Measurements from ENCODE around the gene CAPN2. TPM values are rescaled to one million over a fixed set of nuclear protein-coding genes. Genes with fewer than 3 reads are reported as not detected.

CAPN2 gene
- polyA plus RNA-seq, 3 donors = 127 to 186 (median 182) TPM

DNA sequence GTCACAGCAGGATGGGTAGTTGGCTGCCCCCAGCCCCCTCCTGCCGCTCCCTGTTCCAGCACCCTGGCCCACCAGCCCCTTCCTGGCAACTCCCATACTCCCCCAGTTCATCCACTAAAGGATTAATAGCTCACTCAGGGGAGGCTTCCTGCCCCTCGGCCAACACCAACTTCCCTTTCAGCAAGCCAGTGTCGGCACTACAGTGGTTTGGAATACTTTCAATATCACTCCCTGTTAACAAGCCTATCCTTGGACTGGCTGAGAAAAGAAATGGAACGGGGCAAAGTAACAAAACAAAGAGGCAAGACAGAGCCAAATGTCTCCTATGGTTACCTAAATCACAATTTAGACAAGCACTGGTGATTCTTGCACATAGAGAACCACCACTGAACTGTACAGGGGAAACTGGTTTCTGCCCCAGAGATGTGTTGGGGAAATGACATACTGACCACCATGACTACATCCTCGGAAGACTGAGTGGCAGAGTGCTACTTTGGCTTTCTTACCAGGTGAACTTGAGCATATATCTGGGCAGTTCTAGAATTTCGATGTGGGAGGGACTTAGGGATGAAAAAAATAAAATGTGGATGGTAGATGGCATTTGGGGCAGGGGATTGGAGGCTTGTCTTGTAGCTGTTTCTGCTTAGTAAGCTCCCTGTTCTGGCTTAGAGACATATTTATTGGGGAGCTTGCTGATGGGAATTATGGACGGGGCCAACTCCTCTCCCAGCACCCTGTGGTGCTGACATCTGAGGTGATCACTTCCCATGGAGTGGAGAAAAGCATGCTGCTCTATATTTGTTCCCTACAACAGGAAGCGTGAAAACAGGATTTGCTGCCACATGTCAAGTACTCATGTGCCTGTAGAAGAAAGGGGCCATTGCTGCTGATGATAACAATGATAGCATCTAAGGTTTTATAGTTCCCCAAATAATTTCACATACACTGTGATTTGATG lies 7.1 kb upstream of the CAPN2 start:
- peaks cover 0 to 5% (median 0%) of the 10 kb centered on the region in 7 donors for H3K9me3 Mint-ChIP-seq
- peaks cover 24% of the 10 kb centered on the region for H3K4me1 Mint-ChIP-seq
- H3K36me3 Mint-ChIP-seq = no peaks in the 10 kb centered on the region
- TF ChIP-seq, protein P1, sequence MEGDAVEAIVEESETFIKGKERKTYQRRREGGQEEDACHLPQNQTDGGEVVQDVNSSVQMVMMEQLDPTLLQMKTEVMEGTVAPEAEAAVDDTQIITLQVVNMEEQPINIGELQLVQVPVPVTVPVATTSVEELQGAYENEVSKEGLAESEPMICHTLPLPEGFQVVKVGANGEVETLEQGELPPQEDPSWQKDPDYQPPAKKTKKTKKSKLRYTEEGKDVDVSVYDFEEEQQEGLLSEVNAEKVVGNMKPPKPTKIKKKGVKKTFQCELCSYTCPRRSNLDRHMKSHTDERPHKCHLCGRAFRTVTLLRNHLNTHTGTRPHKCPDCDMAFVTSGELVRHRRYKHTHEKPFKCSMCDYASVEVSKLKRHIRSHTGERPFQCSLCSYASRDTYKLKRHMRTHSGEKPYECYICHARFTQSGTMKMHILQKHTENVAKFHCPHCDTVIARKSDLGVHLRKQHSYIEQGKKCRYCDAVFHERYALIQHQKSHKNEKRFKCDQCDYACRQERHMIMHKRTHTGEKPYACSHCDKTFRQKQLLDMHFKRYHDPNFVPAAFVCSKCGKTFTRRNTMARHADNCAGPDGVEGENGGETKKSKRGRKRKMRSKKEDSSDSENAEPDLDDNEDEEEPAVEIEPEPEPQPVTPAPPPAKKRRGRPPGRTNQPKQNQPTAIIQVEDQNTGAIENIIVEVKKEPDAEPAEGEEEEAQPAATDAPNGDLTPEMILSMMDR (IDR thresholded peaks at IDR 0.05) = no peak
- Histone ChIP-seq H3K4me2 (replicated peaks; ENCODE audit: extremely low read depth, low read length, poor library complexity, severe bottlenecking) (peak overlapping the region; percentile 38), H3K27me3 (ENCODE audit: control insufficient read depth in 2 of 2, insufficient read depth in 2 of 2, low read length in 2 of 2) (no peaks in the 10 kb centered on the region), H3K9ac (ENCODE audit: insufficient read depth, low read length, poor library complexity, severe bottlenecking) (no peak overlapping the region), H3K79me2 (ENCODE audit: insufficient read depth, low read length) (no peaks in the 10 kb centered on the region), H4K20me1 (ENCODE audit: insufficient read depth, low read length) (no peaks in the 10 kb centered on the region), H3K4me1 (ENCODE audit: control insufficient read depth in 1 of 2, insufficient read depth in 2 of 2, low read length in 2 of 2) (peaks cover 6 to 10% of the 10 kb centered on the region in 2 donors), H3K27ac (ENCODE audit: low read depth in 1 of 2, low read length in 2 of 2) (no peak overlapping the region), H3K4me3 (replicated peaks in 1 of 3; ENCODE audit: low read depth in 2 of 3, low read length in 3 of 3) (peak overlapping the region in 2 of 3 experiments; percentile 21 to 31), H2AFZ (ENCODE audit: insufficient read depth, low read depth, low read length, poor library complexity, severe bottlenecking) (no peak overlapping the region), H3K36me3 (replicated peaks in 1 of 2; ENCODE audit: control insufficient read depth in 1 of 2, insufficient read depth in 2 of 2, low read length in 2 of 2) (no peaks in the 10 kb centered on the region), H3K9me3 (replicated peaks in 1 of 2; ENCODE audit: control insufficient read depth in 1 of 2, insufficient read depth in 1 of 2, low read length in 2 of 2) (no peaks in the 10 kb centered on the region)
- intact Hi-C loops (cut with micrococcal nuclease) = no loop called here
- H3K4me3 Mint-ChIP-seq = peak overlapping the region; percentile 40 to 76
- peaks cover 8 to 12% (median 12%) of the 10 kb centered on the region in 3 donors for H3K27me3 Mint-ChIP-seq (ENCODE audit: low read depth in 3 of 3)
- WGBS (ENCODE audit: insufficient coverage) = 86% methylated on average over 1 of the region's 8 CpGs
- peak overlapping the region in 3 of 7 donors; percentile 19 to 51 (median 41) for H3K27ac Mint-ChIP-seq
- DNase-seq = no peak

DNA sequence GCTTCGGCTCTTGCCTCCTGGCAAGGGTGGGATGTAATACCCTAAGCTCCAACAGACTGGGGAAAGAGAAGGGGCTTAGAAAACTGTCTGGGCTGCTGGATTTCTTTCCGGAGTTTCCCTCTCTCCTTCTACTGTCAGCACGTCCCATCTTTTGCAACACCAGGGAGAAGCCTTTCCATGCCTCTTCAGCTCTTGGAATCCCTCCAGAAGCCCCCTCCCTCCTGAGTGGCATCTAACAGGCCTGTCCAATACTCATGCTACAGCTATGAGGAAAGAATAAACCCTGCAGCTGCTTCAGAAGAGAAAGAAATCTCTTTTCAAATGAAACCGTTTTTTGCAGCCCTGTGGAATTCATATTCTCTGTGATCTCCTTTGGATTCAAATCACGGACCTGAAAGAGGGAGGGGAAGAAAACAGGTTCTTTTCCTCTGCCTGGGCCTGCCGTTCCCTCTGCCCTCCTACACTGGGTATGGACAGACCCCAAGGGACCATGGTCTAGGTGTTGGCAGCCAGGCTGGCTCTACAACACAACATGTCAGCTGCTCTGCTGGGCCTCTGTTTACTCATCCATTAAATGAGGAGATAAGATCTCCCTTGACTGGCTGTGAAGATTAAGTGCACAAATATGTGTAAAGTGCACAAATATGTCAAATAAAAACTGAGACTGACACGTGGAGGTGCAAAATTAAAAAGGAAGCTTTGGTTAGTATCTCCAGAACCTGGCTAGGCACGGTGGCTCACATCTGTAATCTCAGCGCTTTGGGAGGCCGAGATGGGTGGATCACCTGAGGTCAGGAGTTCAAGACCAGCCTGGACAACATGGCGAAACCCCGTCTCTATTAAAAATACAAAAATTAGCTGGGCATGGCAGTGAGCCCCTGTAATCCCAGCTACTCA lies 6.0 kb upstream of the CAPN2 start:
- no peak overlapping the region for H3K4me3 ChIP-seq (replicated peaks in 1 of 3; ENCODE audit: low read depth in 2 of 3, low read length in 3 of 3)
- Mint-ChIP-seq H3K4me1 (peaks cover 18% of the 10 kb centered on the region), H3K4me3 (no peak overlapping the region), H3K9me3 (peaks cover 0 to 5% (median 0%) of the 10 kb centered on the region in 7 donors), H3K27me3 (ENCODE audit: low read depth in 3 of 3) (peaks cover 8 to 12% (median 12%) of the 10 kb centered on the region in 3 donors), H3K27ac (no peak overlapping the region), H3K36me3 (no peaks in the 10 kb centered on the region)
- TF ChIP-seq, protein P1 (IDR thresholded peaks at IDR 0.05) = no peak
- no peaks in the 10 kb centered on the region for H3K27me3 ChIP-seq (ENCODE audit: control insufficient read depth in 2 of 2, insufficient read depth in 2 of 2, low read length in 2 of 2)
- no peak overlapping the region for H3K27ac ChIP-seq (ENCODE audit: low read depth in 1 of 2, low read length in 2 of 2)
- peaks cover 6 to 10% of the 10 kb centered on the region in 2 donors for H3K4me1 ChIP-seq (ENCODE audit: control insufficient read depth in 1 of 2, insufficient read depth in 2 of 2, low read length in 2 of 2)
- H3K9ac ChIP-seq (ENCODE audit: insufficient read depth, low read length, poor library complexity, severe bottlenecking) = no peak overlapping the region
- intact Hi-C loops (cut with micrococcal nuclease) = no loop called here
- no peaks in the 10 kb centered on the region for H3K9me3 ChIP-seq (replicated peaks in 1 of 2; ENCODE audit: control insufficient read depth in 1 of 2, insufficient read depth in 1 of 2, low read length in 2 of 2)
- no peak overlapping the region for H3K4me2 ChIP-seq (replicated peaks; ENCODE audit: extremely low read depth, low read length, poor library complexity, severe bottlenecking)
- DNase-seq = no peak
- H4K20me1 ChIP-seq (ENCODE audit: insufficient read depth, low read length) = no peaks in the 10 kb centered on the region
- H3K36me3 ChIP-seq (replicated peaks in 1 of 2; ENCODE audit: control insufficient read depth in 1 of 2, insufficient read depth in 2 of 2, low read length in 2 of 2) = no peaks in the 10 kb centered on the region
- no peaks in the 10 kb centered on the region for H3K79me2 ChIP-seq (ENCODE audit: insufficient read depth, low read length)
- H2AFZ ChIP-seq (ENCODE audit: insufficient read depth, low read depth, low read length, poor library complexity, severe bottlenecking) = no peak overlapping the region
- whole genome bisulfite sequencing (ENCODE audit: insufficient coverage) = 83% methylated on average over 6 of the region's 12 CpGs

Data from CD14-positive monocyte (primary cell).